Breast epithelium (tissue), 3 donors: ENCODE measurements around the gene PRR14L.

Experiments
- POLR2A ChIP-seq: fragments of 450-650 bp; IDR thresholded peaks from one replicate; pipeline ENCODE4 v1.6.1; 2016; ENCODE audit warnings: antibody characterized with exemption, mild to moderate bottlenecking, moderate library complexity
- TF ChIP-seq, protein P1 (sequence below), 3 donors: fragments of 450-650 bp; IDR thresholded peaks; one replicate each; pipeline ENCODE4 v1.5.1; 2016 to 2017; ENCODE audit warnings: antibody characterized with exemption in 3 of 3, mild to moderate bottlenecking in 3 of 3, moderate library complexity in 3 of 3

DNA sequence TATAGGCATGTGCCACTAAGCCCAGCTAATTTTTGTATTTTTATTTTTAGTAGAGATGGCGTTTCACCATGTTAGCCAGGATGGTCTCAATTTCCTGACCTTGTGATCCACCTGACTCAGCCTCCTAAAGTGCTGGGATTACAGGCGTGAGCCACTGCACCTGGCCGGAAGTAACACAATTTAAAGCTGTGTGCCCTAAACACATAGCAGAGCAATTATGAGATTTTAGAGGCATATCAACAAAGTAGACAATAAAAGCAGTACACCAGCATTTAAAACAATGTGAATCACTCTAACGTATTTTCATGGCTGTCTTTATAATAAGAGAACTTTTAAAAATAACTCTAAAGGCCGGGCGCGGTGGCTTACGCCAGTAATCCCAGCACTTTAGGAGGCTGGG, 42.4 kb downstream of the PRR14L start:
- TF ChIP-seq POLR2A, result no peak
- TF ChIP-seq, protein P1, sequence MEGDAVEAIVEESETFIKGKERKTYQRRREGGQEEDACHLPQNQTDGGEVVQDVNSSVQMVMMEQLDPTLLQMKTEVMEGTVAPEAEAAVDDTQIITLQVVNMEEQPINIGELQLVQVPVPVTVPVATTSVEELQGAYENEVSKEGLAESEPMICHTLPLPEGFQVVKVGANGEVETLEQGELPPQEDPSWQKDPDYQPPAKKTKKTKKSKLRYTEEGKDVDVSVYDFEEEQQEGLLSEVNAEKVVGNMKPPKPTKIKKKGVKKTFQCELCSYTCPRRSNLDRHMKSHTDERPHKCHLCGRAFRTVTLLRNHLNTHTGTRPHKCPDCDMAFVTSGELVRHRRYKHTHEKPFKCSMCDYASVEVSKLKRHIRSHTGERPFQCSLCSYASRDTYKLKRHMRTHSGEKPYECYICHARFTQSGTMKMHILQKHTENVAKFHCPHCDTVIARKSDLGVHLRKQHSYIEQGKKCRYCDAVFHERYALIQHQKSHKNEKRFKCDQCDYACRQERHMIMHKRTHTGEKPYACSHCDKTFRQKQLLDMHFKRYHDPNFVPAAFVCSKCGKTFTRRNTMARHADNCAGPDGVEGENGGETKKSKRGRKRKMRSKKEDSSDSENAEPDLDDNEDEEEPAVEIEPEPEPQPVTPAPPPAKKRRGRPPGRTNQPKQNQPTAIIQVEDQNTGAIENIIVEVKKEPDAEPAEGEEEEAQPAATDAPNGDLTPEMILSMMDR (IDR thresholded peaks at IDR 0.05), result no peak
